ENCODE data around the gene MYDGF.

DNA sequence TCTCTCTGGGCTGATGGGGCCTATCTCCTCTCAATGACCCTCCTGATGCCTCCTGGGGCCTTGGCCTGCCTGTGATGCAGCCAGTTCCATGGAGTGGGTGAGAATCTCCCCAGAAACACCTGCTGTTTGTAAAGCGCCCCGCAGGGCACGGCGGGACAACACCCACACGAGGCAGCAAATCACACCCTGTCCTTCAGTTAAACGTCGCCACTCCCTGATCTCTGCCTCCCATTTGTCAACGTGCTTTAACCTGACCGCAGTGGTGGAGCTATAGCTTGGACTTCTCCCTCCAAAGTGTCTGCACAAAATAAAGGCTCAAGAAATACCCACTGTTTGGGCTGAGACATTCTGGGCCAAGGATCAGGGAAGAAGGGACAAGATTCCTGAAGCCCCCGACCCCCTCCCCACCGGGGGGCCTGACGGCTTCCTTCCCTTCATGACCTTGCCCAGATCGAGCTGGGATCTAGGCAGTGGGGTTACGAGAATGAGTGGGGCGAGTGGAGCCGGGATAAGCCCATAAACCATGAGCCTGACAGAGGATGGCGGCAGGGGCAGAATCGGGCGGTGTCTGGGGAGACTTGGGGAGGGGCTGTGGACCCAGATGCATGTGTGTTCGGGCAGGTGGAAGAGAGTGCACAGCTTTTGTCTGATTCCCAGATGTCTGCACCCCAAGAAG, 8.0 kb downstream of the MYDGF start:
- TF ChIP-seq, protein P1, sequence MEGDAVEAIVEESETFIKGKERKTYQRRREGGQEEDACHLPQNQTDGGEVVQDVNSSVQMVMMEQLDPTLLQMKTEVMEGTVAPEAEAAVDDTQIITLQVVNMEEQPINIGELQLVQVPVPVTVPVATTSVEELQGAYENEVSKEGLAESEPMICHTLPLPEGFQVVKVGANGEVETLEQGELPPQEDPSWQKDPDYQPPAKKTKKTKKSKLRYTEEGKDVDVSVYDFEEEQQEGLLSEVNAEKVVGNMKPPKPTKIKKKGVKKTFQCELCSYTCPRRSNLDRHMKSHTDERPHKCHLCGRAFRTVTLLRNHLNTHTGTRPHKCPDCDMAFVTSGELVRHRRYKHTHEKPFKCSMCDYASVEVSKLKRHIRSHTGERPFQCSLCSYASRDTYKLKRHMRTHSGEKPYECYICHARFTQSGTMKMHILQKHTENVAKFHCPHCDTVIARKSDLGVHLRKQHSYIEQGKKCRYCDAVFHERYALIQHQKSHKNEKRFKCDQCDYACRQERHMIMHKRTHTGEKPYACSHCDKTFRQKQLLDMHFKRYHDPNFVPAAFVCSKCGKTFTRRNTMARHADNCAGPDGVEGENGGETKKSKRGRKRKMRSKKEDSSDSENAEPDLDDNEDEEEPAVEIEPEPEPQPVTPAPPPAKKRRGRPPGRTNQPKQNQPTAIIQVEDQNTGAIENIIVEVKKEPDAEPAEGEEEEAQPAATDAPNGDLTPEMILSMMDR (IDR thresholded peaks at IDR 0.05) = no peak
- no peak for TF ChIP-seq POLR2A (IDR thresholded peaks at IDR 0.05)
